Esophagus squamous epithelium (tissue), 5 donors: ENCODE results near the gene AIG1. TPM values are rescaled to one million over a fixed set of nuclear protein-coding genes. Genes with fewer than 3 reads are reported as not detected.

Source experiments
- DNase-seq: peaks from one replicate; lab custom pipeline; 2025; lab: John Stamatoyannopoulos, UW
- H3K27ac ChIP-seq, 4 donors: fragments of 200-600 bp; sonication (generic); one replicate each; pipeline ENCODE4 v1.5.1; 2016 to 2019; ENCODE audit warnings: mild to moderate bottlenecking in 1 of 4
- H3K27me3 ChIP-seq, 4 donors: fragments of 200-600 bp; sonication (generic); 1 replicate in 3 of 4; 2 replicates in 1 of 4; pipeline versions ENCODE4 v1.5.1 to v1.6.0; 2017 to 2021; ENCODE audit warnings: antibody characterized with exemption in 1 of 4
- H3K36me3 ChIP-seq, 3 donors: fragments of 200-600 bp; sonication (generic); one replicate each; pipeline ENCODE4 v1.5.1; 2016 to 2019
- H3K4me1 ChIP-seq, 3 donors: fragments of 200-600 bp; sonication (generic); one replicate each; pipeline ENCODE4 v1.5.1; 2017 to 2019
- H3K4me3 ChIP-seq, 4 donors: fragments of 200-600 bp; sonication (generic); 1 replicate in 3 of 4; 2 replicates in 1 of 4; pipeline ENCODE4 v1.5.1; 2016 to 2019; ENCODE audit warnings: mild to moderate bottlenecking in 2 of 4, moderate library complexity in 1 of 4
- H3K9me3 ChIP-seq, 3 donors: fragments of 200-600 bp; sonication (generic); one replicate each; pipeline ENCODE4 v1.5.1; 2016 to 2019
- POLR2A ChIP-seq, 4 donors: fragments of 450-650 bp; IDR thresholded peaks; one replicate each; pipeline ENCODE4 v1.6.1; 2017; ENCODE audit warnings: antibody characterized with exemption in 4 of 4, mild to moderate bottlenecking in 4 of 4, moderate library complexity in 3 of 4
- WGBS, 2 donors: methylation state at CpG; one replicate each; pipeline ENCODE4 v1.1.5; 2018; 5-methylcytosine and 5-hydroxymethylcytosine counted together
- intact Hi-C: fragments of 100-400 bp; cut with DNase I; formaldehyde crosslinking; loops from one replicate; pipeline ENCODE4 v1.15.0; 2022
- total RNA-seq, 4 donors: library from RNA; depleted of rRNA; stranded (reverse); fragments of >200 nt; gene quantifications; one replicate each; pipeline ENCODE4 v1.1.0, GENCODE V29; 2016
- TF ChIP-seq, protein P1 (sequence below), 6 experiments: fragments of 450-650 bp in 4 of 6; fragments of 200-600 bp in 2 of 6; sonication (generic) in 2 of 6; IDR thresholded peaks; one replicate each; pipeline ENCODE4 v1.5.1; 2016 to 2019; ENCODE audit warnings: antibody characterized with exemption in 6 of 6, mild to moderate bottlenecking in 4 of 6, moderate library complexity in 4 of 6
- donor health status: DM: yes; HTN: yes; CAD: no.

Gene AIG1
- total RNA-seq, 4 donors from 2014 or later = 29.1 to 30.5 (median 29.9) TPM

DNA sequence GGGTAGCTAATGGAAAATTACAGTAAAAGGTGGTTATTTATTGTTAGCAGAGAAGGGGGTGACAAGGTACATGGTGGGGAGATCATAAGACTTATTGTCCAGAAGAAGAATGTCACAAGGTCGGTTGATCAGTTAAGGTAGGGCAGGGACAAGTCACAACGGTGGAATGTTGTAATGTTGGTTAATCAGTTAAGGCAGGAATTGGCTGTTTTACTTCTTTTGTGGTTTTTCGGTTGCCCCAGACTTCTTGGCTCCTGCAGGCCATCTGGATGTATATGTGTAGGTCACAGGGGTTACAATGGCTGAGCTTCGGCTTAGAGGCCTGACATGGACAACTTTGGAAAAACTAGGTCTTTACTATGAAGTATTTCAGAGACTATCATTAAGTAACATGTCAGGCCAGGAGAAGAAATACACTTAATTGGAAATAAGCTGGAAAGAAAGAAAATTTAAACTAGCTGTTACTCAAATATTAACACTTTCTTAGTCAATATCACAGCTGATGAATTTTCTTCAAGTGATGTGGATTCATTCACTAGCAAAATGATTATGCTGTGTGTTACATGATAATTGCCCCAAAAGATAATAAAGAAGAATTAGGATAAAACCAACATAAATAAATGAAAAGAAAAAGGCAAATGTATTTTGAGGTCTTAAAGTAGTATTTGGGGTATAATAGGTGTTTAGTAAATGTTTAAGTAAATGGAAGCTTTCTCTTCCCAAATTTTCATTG is 4.4 kb downstream of the AIG1 start:
- TF ChIP-seq, protein P1, sequence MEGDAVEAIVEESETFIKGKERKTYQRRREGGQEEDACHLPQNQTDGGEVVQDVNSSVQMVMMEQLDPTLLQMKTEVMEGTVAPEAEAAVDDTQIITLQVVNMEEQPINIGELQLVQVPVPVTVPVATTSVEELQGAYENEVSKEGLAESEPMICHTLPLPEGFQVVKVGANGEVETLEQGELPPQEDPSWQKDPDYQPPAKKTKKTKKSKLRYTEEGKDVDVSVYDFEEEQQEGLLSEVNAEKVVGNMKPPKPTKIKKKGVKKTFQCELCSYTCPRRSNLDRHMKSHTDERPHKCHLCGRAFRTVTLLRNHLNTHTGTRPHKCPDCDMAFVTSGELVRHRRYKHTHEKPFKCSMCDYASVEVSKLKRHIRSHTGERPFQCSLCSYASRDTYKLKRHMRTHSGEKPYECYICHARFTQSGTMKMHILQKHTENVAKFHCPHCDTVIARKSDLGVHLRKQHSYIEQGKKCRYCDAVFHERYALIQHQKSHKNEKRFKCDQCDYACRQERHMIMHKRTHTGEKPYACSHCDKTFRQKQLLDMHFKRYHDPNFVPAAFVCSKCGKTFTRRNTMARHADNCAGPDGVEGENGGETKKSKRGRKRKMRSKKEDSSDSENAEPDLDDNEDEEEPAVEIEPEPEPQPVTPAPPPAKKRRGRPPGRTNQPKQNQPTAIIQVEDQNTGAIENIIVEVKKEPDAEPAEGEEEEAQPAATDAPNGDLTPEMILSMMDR (IDR thresholded peaks at IDR 0.05) = no peak
- TF ChIP-seq POLR2A (IDR thresholded peaks at IDR 0.05) = no peak
- DNase-seq = no peak
- Histone ChIP-seq H3K4me3 (no peak overlapping the region), H3K27me3 (no peaks in the 10 kb centered on the region), H3K9me3 (no peaks in the 10 kb centered on the region), H3K4me1 (peaks cover 5 to 17% (median 6%) of the 10 kb centered on the region in 3 donors), H3K36me3 (no peaks in the 10 kb centered on the region), H3K27ac (peak overlapping the region in 1 of 4 donors; percentile 3)
- intact Hi-C loops = no loop called here
- WGBS, 2 donors = 41 to 55% methylated on average over 4 of the region's 4 CpGs

DNA sequence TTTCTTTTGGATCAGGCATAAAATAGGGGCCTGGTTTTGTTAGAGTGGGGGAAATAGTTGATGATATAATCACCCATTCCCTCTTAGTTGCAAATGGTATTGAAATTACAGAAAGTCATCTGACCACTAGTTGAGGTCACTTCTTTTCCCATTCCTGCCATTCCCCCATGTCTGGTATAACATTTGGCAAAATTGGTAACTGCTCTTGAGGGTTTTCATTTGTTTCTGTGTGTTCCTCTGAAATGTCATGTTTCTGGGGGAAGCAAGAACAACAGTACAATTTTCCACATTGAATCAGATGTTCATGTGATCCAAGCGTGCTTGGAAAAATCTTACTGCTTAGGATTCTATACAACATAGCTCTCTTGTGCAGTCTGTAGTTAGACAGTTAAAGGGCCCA is 7.3 kb downstream of the AIG1 start:
- H3K9me3 ChIP-seq = no peaks in the 10 kb centered on the region
- H3K36me3 ChIP-seq = no peaks in the 10 kb centered on the region
- H3K4me3 ChIP-seq = no peak overlapping the region
- H3K27ac ChIP-seq = no peak overlapping the region
- no peak for TF ChIP-seq POLR2A (IDR thresholded peaks at IDR 0.05)
- TF ChIP-seq, protein P1 (IDR thresholded peaks at IDR 0.05) = no peak
- DNase-seq = no peak
- H3K27me3 ChIP-seq = no peaks in the 10 kb centered on the region
- 82 to 90% methylated on average over 1 of the region's 1 CpG for WGBS, 2 donors
- intact Hi-C loops = no loop called here
- H3K4me1 ChIP-seq = peaks cover 0 to 4% (median 0%) of the 10 kb centered on the region in 3 donors

DNA sequence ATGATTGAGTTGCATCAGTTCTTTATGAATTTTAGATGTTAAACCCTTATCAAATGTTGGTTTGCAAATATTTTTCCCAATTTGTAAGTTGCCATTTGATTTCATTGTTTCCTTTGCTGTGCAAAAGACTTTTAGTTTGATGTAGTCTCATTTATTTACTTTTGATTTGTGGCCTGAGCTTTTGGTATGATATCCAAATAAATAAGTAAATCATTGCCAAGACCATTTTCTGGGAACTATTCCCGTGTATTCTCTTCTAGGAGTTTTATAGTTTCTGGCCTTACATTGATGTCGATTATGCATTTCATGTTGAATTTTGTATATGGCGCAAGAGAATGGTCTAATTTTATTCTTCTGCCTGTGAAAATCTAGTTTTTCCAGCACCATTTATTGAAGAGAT is 13.4 kb downstream of the AIG1 start:
- H3K36me3 ChIP-seq = no peaks in the 10 kb centered on the region
- WGBS, 2 donors = 84 to 89% methylated on average over 3 of the region's 3 CpGs
- no peak overlapping the region for H3K27ac ChIP-seq
- DNase-seq = no peak
- no peaks in the 10 kb centered on the region for H3K27me3 ChIP-seq
- no peak overlapping the region for H3K4me3 ChIP-seq
- H3K4me1 ChIP-seq = no peaks in the 10 kb centered on the region
- TF ChIP-seq, protein P1 (IDR thresholded peaks at IDR 0.05) = no peak
- no peak for TF ChIP-seq POLR2A (IDR thresholded peaks at IDR 0.05)
- peaks cover 0 to 11% (median 0%) of the 10 kb centered on the region in 3 donors for H3K9me3 ChIP-seq
- intact Hi-C loops = no loop called here

DNA sequence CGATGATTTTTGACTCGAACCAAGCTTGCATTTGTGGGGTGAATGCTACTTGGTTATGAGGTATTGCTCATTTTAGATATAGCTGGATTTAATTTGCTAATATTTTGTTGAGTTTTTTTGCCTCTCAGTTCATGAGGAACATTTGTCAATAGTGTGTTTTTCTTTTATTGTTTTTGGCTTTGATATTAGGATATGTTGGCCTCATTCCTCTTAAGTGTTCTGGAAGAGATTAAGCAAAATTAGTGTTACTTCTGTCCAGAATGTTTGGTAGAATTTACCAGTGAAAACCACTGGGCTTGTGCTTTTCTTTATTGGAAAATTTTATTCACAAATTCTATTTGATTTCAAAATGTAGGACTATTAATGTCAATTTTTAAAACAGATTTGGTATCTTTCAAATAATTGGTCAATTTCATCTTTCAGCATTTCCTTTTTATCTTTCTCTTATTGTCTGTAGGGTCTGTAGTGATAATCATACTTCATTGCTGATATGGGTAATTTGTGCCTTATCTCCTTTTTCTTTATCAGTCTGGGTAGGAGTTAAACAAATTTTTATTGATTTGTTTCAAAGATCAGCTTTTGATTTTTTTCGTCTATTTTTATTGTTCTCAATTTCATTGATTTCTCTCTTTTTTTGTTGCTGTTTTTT is 14.1 kb downstream of the AIG1 start:
- H3K9me3 ChIP-seq = peaks cover 0 to 11% (median 0%) of the 10 kb centered on the region in 3 donors
- TF ChIP-seq, protein P1 (IDR thresholded peaks at IDR 0.05) = no peak
- TF ChIP-seq POLR2A (IDR thresholded peaks at IDR 0.05) = no peak
- no peaks in the 10 kb centered on the region for H3K36me3 ChIP-seq
- no peak overlapping the region for H3K4me3 ChIP-seq
- intact Hi-C loops = no loop called here
- no peaks in the 10 kb centered on the region for H3K4me1 ChIP-seq
- H3K27ac ChIP-seq = no peak overlapping the region
- 92 to 96% methylated on average over 3 of the region's 3 CpGs for WGBS, 2 donors
- H3K27me3 ChIP-seq = no peaks in the 10 kb centered on the region
- no peak for DNase-seq
